Vagina (tissue), 2 donors: ENCODE results near the gene SBSN. TPM values are rescaled to one million over a fixed set of nuclear protein-coding genes. Genes with fewer than 3 reads are reported as not detected.

Experiments used
- DNase-seq, 2 donors: peaks; one replicate each; pipeline ENCODE4 v3.0.0-alpha.2; 2017; ENCODE audit errors: extremely low spot score in 2 of 2
- H3K27ac ChIP-seq: fragments of 200-600 bp; sonication (generic); one replicate; pipeline ENCODE4 v1.5.1; 2019
- H3K27me3 ChIP-seq: fragments of 200-600 bp; sonication (generic); one replicate; pipeline ENCODE4 v1.5.1; 2019
- H3K36me3 ChIP-seq, 2 donors: fragments of 200-600 bp; sonication (generic); one replicate each; pipeline ENCODE4 v1.5.1; 2017 to 2019
- H3K4me1 ChIP-seq: fragments of 200-600 bp; sonication (generic); one replicate; pipeline ENCODE4 v1.5.1; 2019
- H3K4me3 ChIP-seq, 2 donors: fragments of 200-600 bp; sonication (generic); 1 replicate in 1 of 2; 2 replicates in 1 of 2; pipeline ENCODE4 v1.5.1; 2016 to 2019
- H3K9me3 ChIP-seq: fragments of 200-600 bp; sonication (generic); one replicate; pipeline ENCODE4 v1.5.1; 2019
- CTCF ChIP-seq, 3 experiments: fragments of 450-650 bp in 2 of 3; fragments of 200-600 bp in 1 of 3; sonication (generic) in 1 of 3; IDR thresholded peaks; one replicate each; pipeline ENCODE4 v1.5.1; 2017 to 2019; ENCODE audit warnings: antibody characterized with exemption in 3 of 3, mild to moderate bottlenecking in 2 of 3, moderate library complexity in 2 of 3
- POLR2A ChIP-seq, 2 donors: fragments of 450-650 bp; IDR thresholded peaks; one replicate each; pipeline ENCODE4 v1.6.1; 2017; ENCODE audit warnings: antibody characterized with exemption in 2 of 2, mild to moderate bottlenecking in 2 of 2, moderate library complexity in 2 of 2
- POLR2AphosphoS5 ChIP-seq, 2 donors: sonication (generic); formaldehyde crosslinking; IDR thresholded peaks; one replicate each; pipeline ENCODE4 v1.9.0; 2017; ENCODE audit warnings: antibody characterized with exemption in 2 of 2, mild to moderate bottlenecking in 2 of 2, low read depth in 1 of 2; ENCODE audit not compliant: insufficient read depth in 1 of 2
- intact Hi-C: fragments of 100-400 bp; cut with DNase I; formaldehyde crosslinking; loops from one replicate; pipeline ENCODE4 v1.15.1; 2023
- total RNA-seq: library from RNA; depleted of rRNA; stranded (reverse); fragments of >200 nt; gene quantifications from one replicate; pipeline ENCODE4 v1.2.3, GENCODE V29; 2016

The SBSN gene
- total RNA-seq, 1 donor from 2014 or later: 162 TPM

- H3K36me3 ChIP-seq: no peaks in the 10 kb centered on the region
- H3K9me3 ChIP-seq: no peaks in the 10 kb centered on the region
- DNase-seq: no peak
- no peak overlapping the region for H3K27ac ChIP-seq
- H3K4me1 ChIP-seq: peaks cover 5% of the 10 kb centered on the region
- TF ChIP-seq POLR2AphosphoS5 (IDR thresholded peaks at IDR 0.05; ENCODE audit: insufficient read depth in 1 of 2, low read depth in 1 of 2): no peak
- TF ChIP-seq POLR2A (IDR thresholded peaks at IDR 0.05): no peak
- TF ChIP-seq CTCF (IDR thresholded peaks at IDR 0.05): no peak
- peak overlapping the region in 1 of 2 donors; percentile 25 for H3K4me3 ChIP-seq
- H3K27me3 ChIP-seq: no peaks in the 10 kb centered on the region
- intact Hi-C loops: no loop called here
Observed at GRCh38 chr19:35488677-35489076, 39.4 kb downstream of the SBSN start.

GRCh38 chr19:35487656-35488182 is 40.4 kb downstream of the SBSN start:
- Histone ChIP-seq H3K4me1 (peaks cover 3% of the 10 kb centered on the region), H3K36me3 (no peaks in the 10 kb centered on the region), H3K27me3 (no peaks in the 10 kb centered on the region), H3K27ac (no peak overlapping the region), H3K4me3 (no peak overlapping the region), H3K9me3 (no peaks in the 10 kb centered on the region)
- no peak for TF ChIP-seq POLR2AphosphoS5 (IDR thresholded peaks at IDR 0.05; ENCODE audit: insufficient read depth in 1 of 2, low read depth in 1 of 2)
- no peak for TF ChIP-seq CTCF (IDR thresholded peaks at IDR 0.05)
- no peak for TF ChIP-seq POLR2A (IDR thresholded peaks at IDR 0.05)
- intact Hi-C loops: no loop called here
- no peak for DNase-seq

- H3K9me3 ChIP-seq: no peaks in the 10 kb centered on the region
Observed at GRCh38 chr19:35486268-35486708, 41.8 kb downstream of the SBSN start.

GRCh38 chr19:35484252-35485036 is 43.7 kb downstream of the SBSN start:
- H3K27ac ChIP-seq: no peak overlapping the region
- no peak for TF ChIP-seq CTCF (IDR thresholded peaks at IDR 0.05)
- no peak for TF ChIP-seq POLR2A (IDR thresholded peaks at IDR 0.05)
- no peak for TF ChIP-seq POLR2AphosphoS5 (IDR thresholded peaks at IDR 0.05; ENCODE audit: insufficient read depth in 1 of 2, low read depth in 1 of 2)

More at GRCh38 chr19:35486268-35486708, 41.8 kb downstream of the SBSN start:
- H3K27me3 ChIP-seq: no peaks in the 10 kb centered on the region
- H3K27ac ChIP-seq: no peak overlapping the region
- no peak overlapping the region for H3K4me3 ChIP-seq
- DNase-seq: no peak
- TF ChIP-seq POLR2AphosphoS5 (IDR thresholded peaks at IDR 0.05; ENCODE audit: insufficient read depth in 1 of 2, low read depth in 1 of 2) (no peak), CTCF (IDR thresholded peaks at IDR 0.05) (no peak), POLR2A (IDR thresholded peaks at IDR 0.05) (no peak)
- intact Hi-C loops: no loop called here
- no peaks in the 10 kb centered on the region for H3K36me3 ChIP-seq
- no peaks in the 10 kb centered on the region for H3K4me1 ChIP-seq

DNA sequence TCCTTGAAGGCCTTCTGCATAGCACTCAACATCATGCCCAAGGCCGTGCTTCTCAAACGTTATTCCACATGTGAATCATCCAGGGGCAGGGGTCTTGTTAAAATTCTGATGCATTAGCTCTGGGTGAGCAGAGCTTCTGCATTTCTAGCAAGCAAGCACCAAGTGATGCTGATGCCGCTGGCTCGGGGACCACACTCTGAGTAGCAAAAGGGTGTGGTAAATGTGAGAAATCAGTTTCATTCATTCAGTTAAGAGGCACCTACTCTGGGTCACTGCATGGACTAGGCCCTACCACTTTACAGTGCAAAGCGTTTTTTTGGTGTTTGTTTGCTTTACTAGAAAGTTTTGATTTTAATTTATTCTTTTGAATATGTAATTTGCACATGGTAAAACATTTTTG is 45.0 kb downstream of the SBSN start:
- H3K4me3 ChIP-seq: no peak overlapping the region
- no peak overlapping the region for H3K27ac ChIP-seq
- no peaks in the 10 kb centered on the region for H3K9me3 ChIP-seq
- H3K27me3 ChIP-seq: no peaks in the 10 kb centered on the region
- no peaks in the 10 kb centered on the region for H3K36me3 ChIP-seq
- no peaks in the 10 kb centered on the region for H3K4me1 ChIP-seq
- no peak for TF ChIP-seq CTCF (IDR thresholded peaks at IDR 0.05)
- TF ChIP-seq POLR2A (IDR thresholded peaks at IDR 0.05): no peak
- TF ChIP-seq POLR2AphosphoS5 (IDR thresholded peaks at IDR 0.05; ENCODE audit: insufficient read depth in 1 of 2, low read depth in 1 of 2): no peak
- no peak for DNase-seq
- intact Hi-C loops: no loop called here

More at GRCh38 chr19:35484252-35485036, 43.7 kb downstream of the SBSN start:
- Histone ChIP-seq H3K9me3 (no peaks in the 10 kb centered on the region), H3K36me3 (no peaks in the 10 kb centered on the region), H3K4me1 (no peaks in the 10 kb centered on the region), H3K27me3 (no peaks in the 10 kb centered on the region), H3K4me3 (no peak overlapping the region)
- DNase-seq: no peak
- intact Hi-C loops: no loop called here
